AG09319 (cell line): Measurements from ENCODE around the gene KAT2B.

ENCODE experiments used
- DNase-seq: peaks from one replicate; pipeline ENCODE4 v3.0.0-alpha.2; 2010; ENCODE audit warnings: low read depth; ENCODE audit errors: extremely low read depth
- CTCF ChIP-seq: IDR thresholded peaks from 2 replicates; pipeline ENCODE4 v1.5.1; 2011; ENCODE audit warnings: low read depth, mild to moderate bottlenecking, inconsistent platforms, low read length, moderate library complexity

The KAT2B gene

GRCh38 chr3:20039765-20040547 is at the start of gene KAT2B:
TSS of gene KAT2B (plus strand) at chr3:20040446. CDS start at chr3:20040478, 32 bp downstream.
- DNase-seq: no peak
- TF ChIP-seq CTCF: peak; percentile 58

- DNase-seq: no peak
- TF ChIP-seq CTCF: no peak
These were observed 45.5 kb upstream of the KAT2B start for GRCh38 chr3:19994796-19995195.

GRCh38 chr3:19997502-19997901 is 42.7 kb upstream of the KAT2B start:
- TF ChIP-seq CTCF: no peak
- DNase-seq: no peak

GRCh38 chr3:20001932-20002331 is 38.3 kb upstream of the KAT2B start:
- TF ChIP-seq CTCF: no peak
- no peak for DNase-seq

- TF ChIP-seq CTCF: no peak
- no peak for DNase-seq
These were observed 32.3 kb upstream of the KAT2B start for GRCh38 chr3:20007960-20008359.

GRCh38 chr3:20008646-20009045 is 31.6 kb upstream of the KAT2B start:
- DNase-seq: no peak

More at GRCh38 chr3:20008646-20009045, 31.6 kb upstream of the KAT2B start:
- TF ChIP-seq CTCF: no peak
